H4 (cell line): ENCODE data around the gene SAFB2. TPM values are rescaled to one million over a fixed set of nuclear protein-coding genes. Genes with fewer than 3 reads are reported as not detected.

Experiments used
- DNase-seq: peaks from one replicate; pipeline ENCODE4 v3.0.0-alpha.2; 2015; ENCODE audit warnings: low spot score
- total RNA-seq: library from RNA; depleted of rRNA; stranded (reverse); fragments of >200 nt; shearing (Covaris generic); gene quantifications from 2 replicates; pipeline ENCODE4 v1.2.3, GENCODE V29; 2014

The SAFB2 gene
- total RNA-seq, 1 experiment from 2014 or later: 10.8 TPM

GRCh38 chr19:5579697-5580096 lies 42.9 kb downstream of the SAFB2 start:
- DNase-seq: no peak

- no peak for DNase-seq
Observed at GRCh38 chr19:5579286-5579685, 43.3 kb downstream of the SAFB2 start.

- DNase-seq: no peak
Observed at GRCh38 chr19:5578097-5578846, 44.3 kb downstream of the SAFB2 start.

GRCh38 chr19:5575590-5575989 lies 47.0 kb downstream of the SAFB2 start:
- no peak for DNase-seq

- DNase-seq: no peak
Observed at GRCh38 chr19:5572556-5573286, 49.9 kb downstream of the SAFB2 start.

GRCh38 chr19:5571777-5572176 lies 50.8 kb downstream of the SAFB2 start:
- DNase-seq: no peak

- no peak for DNase-seq
Observed at GRCh38 chr19:5567970-5568407, 54.6 kb downstream of the SAFB2 start.

GRCh38 chr19:5567360-5567969 lies 55.1 kb downstream of the SAFB2 start, which contains the start of gene TINCR:
Gene TINCR (minus strand): TSS chr19:5567953.
- DNase-seq: no peak

- DNase-seq: no peak
Observed at GRCh38 chr19:5564930-5565329, 57.6 kb downstream of the SAFB2 start.

- DNase-seq: peak; percentile 76
Observed at GRCh38 chr19:5563935-5564612, 58.5 kb downstream of the SAFB2 start.

GRCh38 chr19:5563008-5563431 lies 59.6 kb downstream of the SAFB2 start:
- DNase-seq: no peak

- no peak for DNase-seq
Observed at GRCh38 chr19:5562280-5562679, 60.3 kb downstream of the SAFB2 start.

GRCh38 chr19:5561559-5561958 lies 61.0 kb downstream of the SAFB2 start:
- DNase-seq: no peak

GRCh38 chr19:5560156-5560555 lies 62.4 kb downstream of the SAFB2 start:
- DNase-seq: no peak

GRCh38 chr19:5559804-5560133 lies 62.8 kb downstream of the SAFB2 start:
- no peak for DNase-seq

- no peak for DNase-seq
Observed at GRCh38 chr19:5558101-5558621, 64.4 kb downstream of the SAFB2 start.

GRCh38 chr19:5557691-5558090 lies 64.9 kb downstream of the SAFB2 start:
- no peak for DNase-seq

GRCh38 chr19:5554828-5555227 lies 67.7 kb downstream of the SAFB2 start:
- no peak for DNase-seq

GRCh38 chr19:5553892-5554291 lies 68.7 kb downstream of the SAFB2 start:
- no peak for DNase-seq

GRCh38 chr19:5547881-5548280 lies 74.7 kb downstream of the SAFB2 start:
- peak; percentile 43 for DNase-seq

- no peak for DNase-seq
Observed at GRCh38 chr19:5545984-5546383, 76.6 kb downstream of the SAFB2 start.

- DNase-seq: no peak
Observed at GRCh38 chr19:5545051-5545450, 77.5 kb downstream of the SAFB2 start.
